HK-2 (cell line): ENCODE measurements around the gene B4GALT3.
A peak's percentile ranks its signal among the peaks of the same experiment; 100 is the strongest.

Source experiments
- DNase-seq: peaks from one replicate; pipeline ENCODE4 v3.0.0-alpha.2; 2018; ENCODE audit not compliant: unreplicated experiment

Gene B4GALT3

GRCh38 chr1:161188381-161188780 lies 11.1 kb upstream of the B4GALT3 start:
- DNase-seq = no peak

- no peak for DNase-seq
Observed at GRCh38 chr1:161187311-161187710, 10.0 kb upstream of the B4GALT3 start.

GRCh38 chr1:161185732-161186311 lies 8.5 kb upstream of the B4GALT3 start:
- DNase-seq = no peak

- DNase-seq = no peak
Observed at GRCh38 chr1:161185282-161185682, 8.0 kb upstream of the B4GALT3 start.

GRCh38 chr1:161182214-161182613 lies 4.9 kb upstream of the B4GALT3 start:
- DNase-seq = no peak

- no peak for DNase-seq
Observed at GRCh38 chr1:161180639-161181038, 3.3 kb upstream of the B4GALT3 start.

- DNase-seq = no peak
Observed at GRCh38 chr1:161179698-161180097, 2.4 kb upstream of the B4GALT3 start.

- no peak for DNase-seq
Observed at GRCh38 chr1:161177936-161178244, 583 bp upstream of the B4GALT3 start.

GRCh38 chr1:161176468-161177111 lies 717 bp downstream of the B4GALT3 start:
- DNase-seq = no peak

GRCh38 chr1:161175771-161176453 lies 1.4 kb downstream of the B4GALT3 start:
- DNase-seq = no peak

GRCh38 chr1:161174911-161175310 lies 2.4 kb downstream of the B4GALT3 start:
- DNase-seq = no peak

- no peak for DNase-seq
Observed at GRCh38 chr1:161173711-161174110, 3.6 kb downstream of the B4GALT3 start.

- DNase-seq = no peak
Observed at GRCh38 chr1:161172776-161173376, 4.4 kb downstream of the B4GALT3 start.

GRCh38 chr1:161172349-161172748 lies 5.0 kb downstream of the B4GALT3 start:
- no peak for DNase-seq

- DNase-seq = no peak
Observed at GRCh38 chr1:161171696-161172095, 5.6 kb downstream of the B4GALT3 start.

- DNase-seq = no peak
Observed at GRCh38 chr1:161171191-161171590, 6.1 kb downstream of the B4GALT3 start.

- DNase-seq = no peak
Observed at GRCh38 chr1:161168906-161169305, 8.4 kb downstream of the B4GALT3 start.

- DNase-seq = peak; percentile 42
Observed at GRCh38 chr1:161166669-161167548, 10.4 kb downstream of the B4GALT3 start.

GRCh38 chr1:161165742-161166668 lies 11.3 kb downstream of the B4GALT3 start, which contains the start of gene PPOX:
PPOX (plus strand) TSS chr1:161166426; CDS start chr1:161166848, 422 bp downstream.
- DNase-seq = peak; percentile 98

- DNase-seq = no peak
Observed at GRCh38 chr1:161164901-161165610, 12.3 kb downstream of the B4GALT3 start.
